ENCODE measurements around the gene IL1B. TPM values are rescaled to one million over a fixed set of nuclear protein-coding genes. Genes with fewer than 3 reads are reported as not detected.
"Not testable (repeated sequence)": the region's sequence is repeated elsewhere in the genome, so short reads cannot be mapped to it uniquely, and the experiment has no call there.

The IL1B gene
- total and polyA plus RNA-seq, 4 donors = 0.25 to 3.1 (median 0.76) TPM

GRCh38 chr2:112866128-112866835, 29.7 kb upstream of the IL1B start (continued):
- TF ChIP-seq RXRA (IDR thresholded peaks at IDR 0.05) = no peak

- Histone ChIP-seq H3K27me3 (ENCODE audit: control insufficient read depth in 4 of 4, insufficient read depth in 4 of 4, low read length in 3 of 4) (no peaks in the 10 kb centered on the region), H3K9ac (ENCODE audit: low read depth in 1 of 2, low read length in 2 of 2) (no peak overlapping the region), H3K4me3 (ENCODE audit: low read depth in 1 of 3, low read length in 3 of 3) (no peak overlapping the region), H3K4me1 (ENCODE audit: control insufficient read depth in 4 of 4, insufficient read depth in 4 of 4, low read length in 3 of 4) (no peaks in the 10 kb centered on the region), H3K9me3 (ENCODE audit: control insufficient read depth in 4 of 4, low read length in 3 of 4) (peaks cover 0 to 1% (median 0%) of the 10 kb centered on the region in 4 donors), H3K27ac (ENCODE audit: low read depth in 1 of 2, low read length in 2 of 2) (no peak overlapping the region), H3K36me3 (ENCODE audit: control insufficient read depth in 4 of 4, insufficient read depth in 3 of 4, low read depth in 1 of 4, low read length in 3 of 4) (no peaks in the 10 kb centered on the region)
- no peak for DNase-seq (ENCODE audit: low spot score)
- 95% methylated on average over 1 of the region's 1 CpG for WGBS
- TF ChIP-seq RAD21 (IDR thresholded peaks at IDR 0.05) (no peak), ZBTB33 (IDR thresholded peaks at IDR 0.05) (no peak)
Observed at GRCh38 chr2:112864072-112864471, 27.5 kb upstream of the IL1B start.

- DNase-seq (ENCODE audit: low spot score); H3K27ac ChIP-seq (ENCODE audit: low read depth in 1 of 2, low read length in 2 of 2); H3K9me3 ChIP-seq (ENCODE audit: control insufficient read depth in 4 of 4, low read length in 3 of 4); H3K4me3 ChIP-seq (ENCODE audit: low read depth in 1 of 3, low read length in 3 of 3); H3K9ac ChIP-seq (ENCODE audit: low read depth in 1 of 2, low read length in 2 of 2); H3K4me1 ChIP-seq (ENCODE audit: control insufficient read depth in 4 of 4, insufficient read depth in 4 of 4, low read length in 3 of 4); H3K36me3 ChIP-seq (ENCODE audit: control insufficient read depth in 4 of 4, insufficient read depth in 3 of 4, low read depth in 1 of 4, low read length in 3 of 4); H3K27me3 ChIP-seq (ENCODE audit: control insufficient read depth in 4 of 4, insufficient read depth in 4 of 4, low read length in 3 of 4): not testable (repeated sequence)
- WGBS = 88% methylated on average over 6 of the region's 6 CpGs
Observed at GRCh38 chr2:112859406-112860183, 23.0 kb upstream of the IL1B start.

DNA sequence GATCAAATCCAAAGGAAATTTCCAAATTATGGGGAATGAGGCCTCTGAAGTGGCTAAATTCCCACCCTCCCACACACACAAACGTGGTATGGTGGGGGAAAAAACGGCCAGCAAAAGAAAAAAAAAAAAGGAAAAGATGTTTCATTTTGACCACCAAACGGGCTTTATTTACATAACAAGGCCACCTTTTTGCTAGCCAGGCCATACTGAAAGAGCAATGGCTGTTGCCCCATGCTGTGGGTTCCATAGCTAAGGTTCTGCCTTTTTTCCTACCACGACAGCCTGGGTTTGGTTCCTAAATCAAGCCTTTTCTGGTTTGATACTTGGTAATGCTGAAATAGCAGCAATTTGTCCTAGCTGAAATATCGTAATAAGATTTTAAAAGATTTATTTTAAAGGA, 14.0 kb upstream of the IL1B start:
- Histone ChIP-seq H3K36me3 (ENCODE audit: control insufficient read depth in 4 of 4, insufficient read depth in 3 of 4, low read depth in 1 of 4, low read length in 3 of 4) (no peaks in the 10 kb centered on the region), H3K27me3 (ENCODE audit: control insufficient read depth in 4 of 4, insufficient read depth in 4 of 4, low read length in 3 of 4) (no peaks in the 10 kb centered on the region), H3K4me3 (ENCODE audit: low read depth in 1 of 3, low read length in 3 of 3) (no peak overlapping the region), H3K9me3 (ENCODE audit: control insufficient read depth in 4 of 4, low read length in 3 of 4) (no peaks in the 10 kb centered on the region), H3K4me1 (ENCODE audit: control insufficient read depth in 4 of 4, insufficient read depth in 4 of 4, low read length in 3 of 4) (no peaks in the 10 kb centered on the region), H3K27ac (ENCODE audit: low read depth in 1 of 2, low read length in 2 of 2) (no peak overlapping the region), H3K9ac (ENCODE audit: low read depth in 1 of 2, low read length in 2 of 2) (no peak overlapping the region)
- WGBS = 93% methylated on average over 5 of the region's 5 CpGs
- TF ChIP-seq TAF1 (conservative IDR thresholded peaks at IDR 0.05) (no peak), GABPA (IDR thresholded peaks at IDR 0.05 in 1 of 2, conservative IDR thresholded peaks at IDR 0.05 in 1 of 2) (no peak), RXRA (IDR thresholded peaks at IDR 0.05) (no peak), MAX (IDR thresholded peaks at IDR 0.05) (no peak), FOXA1 (IDR thresholded peaks at IDR 0.05) (no peak), JUND (IDR thresholded peaks at IDR 0.05) (no peak), RAD21 (IDR thresholded peaks at IDR 0.05) (no peak), EGR1 (IDR thresholded peaks at IDR 0.05; ENCODE audit: low read depth in 2 of 2) (no peak), HNF4G (IDR thresholded peaks at IDR 0.05) (no peak), FOXA2 (IDR thresholded peaks at IDR 0.05) (no peak), SP1 (IDR thresholded peaks at IDR 0.05) (no peak)
- TF ChIP-seq, protein P1, sequence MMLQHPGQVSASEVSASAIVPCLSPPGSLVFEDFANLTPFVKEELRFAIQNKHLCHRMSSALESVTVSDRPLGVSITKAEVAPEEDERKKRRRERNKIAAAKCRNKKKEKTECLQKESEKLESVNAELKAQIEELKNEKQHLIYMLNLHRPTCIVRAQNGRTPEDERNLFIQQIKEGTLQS (IDR thresholded peaks at IDR 0.05) = no peak
- TF ChIP-seq, protein P2, sequence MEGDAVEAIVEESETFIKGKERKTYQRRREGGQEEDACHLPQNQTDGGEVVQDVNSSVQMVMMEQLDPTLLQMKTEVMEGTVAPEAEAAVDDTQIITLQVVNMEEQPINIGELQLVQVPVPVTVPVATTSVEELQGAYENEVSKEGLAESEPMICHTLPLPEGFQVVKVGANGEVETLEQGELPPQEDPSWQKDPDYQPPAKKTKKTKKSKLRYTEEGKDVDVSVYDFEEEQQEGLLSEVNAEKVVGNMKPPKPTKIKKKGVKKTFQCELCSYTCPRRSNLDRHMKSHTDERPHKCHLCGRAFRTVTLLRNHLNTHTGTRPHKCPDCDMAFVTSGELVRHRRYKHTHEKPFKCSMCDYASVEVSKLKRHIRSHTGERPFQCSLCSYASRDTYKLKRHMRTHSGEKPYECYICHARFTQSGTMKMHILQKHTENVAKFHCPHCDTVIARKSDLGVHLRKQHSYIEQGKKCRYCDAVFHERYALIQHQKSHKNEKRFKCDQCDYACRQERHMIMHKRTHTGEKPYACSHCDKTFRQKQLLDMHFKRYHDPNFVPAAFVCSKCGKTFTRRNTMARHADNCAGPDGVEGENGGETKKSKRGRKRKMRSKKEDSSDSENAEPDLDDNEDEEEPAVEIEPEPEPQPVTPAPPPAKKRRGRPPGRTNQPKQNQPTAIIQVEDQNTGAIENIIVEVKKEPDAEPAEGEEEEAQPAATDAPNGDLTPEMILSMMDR (IDR thresholded peaks at IDR 0.05; ENCODE audit: low read depth, low read length, missing input control) = no peak
- no peak for DNase-seq (ENCODE audit: low spot score)
